Spinal cord (tissue), 10 donors: ENCODE data around the gene ALAD. TPM values are rescaled to one million over a fixed set of nuclear protein-coding genes. Genes with fewer than 3 reads are reported as not detected.

Experiments
- DNase-seq, 6 donors: peaks; one replicate each; pipeline versions ENCODE4 v3.0.0 to v3.0.0-alpha.2; 2013 to 2015; ENCODE audit warnings: low spot score in 6 of 6, low read depth in 4 of 6
- H3K27ac ChIP-seq: one replicate; pipeline ENCODE4 v1.5.1; 2013; ENCODE audit warnings: low read depth, low read length, control low read depth
- H3K27me3 ChIP-seq: one replicate; pipeline ENCODE4 v1.6.1; 2013; ENCODE audit warnings: low read length; ENCODE audit not compliant: control insufficient read depth, insufficient read depth
- H3K36me3 ChIP-seq: one replicate; pipeline ENCODE4 v1.6.1; 2013; ENCODE audit warnings: low read length; ENCODE audit not compliant: control insufficient read depth, insufficient read depth
- H3K4me1 ChIP-seq: one replicate; pipeline ENCODE4 v1.6.1; 2013; ENCODE audit warnings: low read length; ENCODE audit not compliant: control insufficient read depth, insufficient read depth
- H3K4me3 ChIP-seq: one replicate; pipeline ENCODE4 v1.5.1; 2013; ENCODE audit warnings: low read depth, low read length, control low read depth
- H3K9me3 ChIP-seq: one replicate; pipeline ENCODE4 v1.6.1; 2013; ENCODE audit warnings: low read length; ENCODE audit not compliant: control insufficient read depth, insufficient read depth
- WGBS: methylation state at CpG from one replicate; pipeline ENCODE4 v1.1.5; 2013; ENCODE audit warnings: missing lambda C conversion rate; ENCODE audit not compliant: insufficient coverage; 5-methylcytosine and 5-hydroxymethylcytosine counted together
- polyA plus RNA-seq, 2 donors: library from polyadenylated mRNA; unstranded; fragments of 120-200 nt; gene quantifications; one replicate each; pipeline ENCODE4 v1.2.1, GENCODE V29; 2013; ENCODE audit not compliant: insufficient read length in 2 of 2
- total RNA-seq, 2 donors: library from RNA; depleted of rRNA in 1 of 2; stranded (reverse); fragments of 120-200 nt in 1 of 2; fragments of >200 nt in 1 of 2; gene quantifications; one replicate each; pipeline versions ENCODE4 v1.2.3 to v1.2.4, GENCODE V29; 2013 to 2014
- donor health status: healthy.

Gene ALAD
- total and polyA plus RNA-seq, 4 donors, result 25.5 to 51.3 (median 33.5) TPM

DNA sequence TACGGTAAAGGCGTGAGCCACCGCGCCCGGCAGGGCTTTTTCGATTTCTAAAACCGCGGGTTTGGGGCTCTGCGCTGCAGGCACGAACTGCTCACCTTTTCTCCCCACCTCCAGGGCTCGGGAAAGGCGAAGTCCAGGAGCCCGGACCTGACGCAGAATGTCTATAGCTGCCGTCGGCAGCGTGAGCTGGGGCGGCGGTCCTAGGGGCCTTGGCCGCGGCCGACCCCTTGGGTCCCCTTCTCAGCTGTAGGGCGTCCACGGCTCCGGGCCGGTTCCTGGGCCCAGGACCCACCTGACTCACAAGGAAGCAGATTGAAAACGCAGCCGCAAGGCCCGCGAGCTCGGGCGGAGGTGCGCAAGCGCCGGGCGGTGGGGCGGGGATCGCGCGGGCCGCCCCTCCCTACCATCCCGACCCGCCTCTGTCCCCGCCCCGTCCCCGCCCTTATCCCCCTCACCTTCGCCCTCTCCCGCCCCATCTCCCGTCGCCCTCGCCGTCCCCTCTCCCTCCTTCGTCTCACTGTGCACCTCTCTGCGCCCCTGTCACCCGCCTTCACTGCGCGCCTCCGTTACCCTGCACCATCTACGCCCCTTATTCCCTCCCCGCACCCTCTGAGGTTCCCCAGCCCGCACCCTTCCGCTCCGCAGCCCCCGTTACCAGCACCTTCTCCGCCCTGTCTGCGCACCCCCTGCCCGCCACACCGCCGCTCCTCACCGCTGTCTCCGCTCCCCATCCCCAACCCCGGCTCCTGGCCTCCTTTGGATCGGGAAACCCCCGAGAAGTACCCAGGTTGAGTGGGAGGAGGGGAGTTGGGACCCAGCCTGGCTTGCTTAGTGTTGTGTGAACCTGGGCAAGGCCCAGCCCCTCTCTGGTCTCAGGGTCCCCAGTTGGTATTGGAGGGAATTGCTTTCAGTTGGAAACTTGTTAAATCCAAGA, 24.2 kb downstream of the ALAD start, which contains the start of gene HDHD3:
HDHD3 (minus strand) TSS at position 353 of the 934 bp plus-strand sequence. CDS start 2,632 bp downstream, outside the sequence.
- H3K27ac ChIP-seq, result peak within 1 kb of the TSS; percentile 47
- WGBS, result 0% methylated on average over 57 of the region's 74 CpGs

DNA sequence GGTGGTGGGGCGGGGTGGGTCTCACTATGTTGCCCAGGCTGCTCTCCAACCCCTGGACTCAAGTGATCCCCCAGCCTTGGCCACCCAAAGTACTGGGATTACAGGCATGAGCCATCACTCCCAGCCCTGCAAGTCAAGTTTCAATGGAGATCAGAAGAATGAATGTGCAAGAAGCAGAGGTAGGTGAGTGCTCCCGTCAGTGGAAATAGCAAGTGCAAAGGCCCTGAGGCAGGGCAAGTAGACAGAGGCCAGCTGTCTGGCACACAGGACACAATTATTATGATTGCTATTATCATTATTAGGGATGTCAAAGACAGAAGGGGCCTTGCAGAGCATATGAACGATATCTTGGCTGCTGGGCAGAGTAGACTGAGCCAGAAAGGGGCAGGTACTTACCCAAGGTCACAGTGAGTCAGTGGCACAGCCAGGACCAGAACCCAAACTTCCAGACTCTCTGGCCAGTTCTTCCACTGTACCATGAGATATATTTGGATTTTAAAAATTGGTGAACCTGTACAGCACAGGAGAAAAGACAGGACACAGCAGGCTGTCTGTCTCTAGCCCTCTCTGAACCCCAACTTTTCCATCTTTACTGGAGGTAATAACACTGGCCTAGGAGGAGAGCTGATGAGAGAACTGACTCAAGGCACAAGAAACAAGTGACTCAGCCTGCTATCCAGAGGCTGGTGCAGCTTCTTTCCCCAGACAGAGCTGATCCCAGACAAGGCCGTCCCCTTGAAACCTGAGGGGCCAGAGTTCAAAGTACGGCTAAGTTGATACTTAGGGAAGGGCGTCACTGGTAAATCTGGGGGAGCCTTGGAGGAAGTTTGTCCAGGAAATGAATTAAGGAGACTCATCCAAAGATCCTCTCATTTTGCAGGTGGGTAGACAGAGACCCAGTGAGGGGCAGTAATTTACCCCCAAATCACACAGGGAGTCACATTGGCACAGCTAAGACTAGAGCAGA, 25.7 kb downstream of the ALAD start:
- no peak for DNase-seq
- Histone ChIP-seq H3K36me3 (peaks cover 19% of the 10 kb centered on the region), H3K4me1 (peaks cover 19% of the 10 kb centered on the region), H3K27me3 (no peaks in the 10 kb centered on the region), H3K27ac (no peak overlapping the region), H3K9me3 (no peaks in the 10 kb centered on the region), H3K4me3 (no peak overlapping the region)
- 96% methylated on average over 4 of the region's 6 CpGs for WGBS

More for the DNA sequence above, 24.2 kb downstream of the ALAD start, which contains the start of gene HDHD3:
- Histone ChIP-seq H3K27me3 (no peaks in the 10 kb centered on the region), H3K9me3 (no peaks in the 10 kb centered on the region), H3K4me1 (peaks cover 16% of the 10 kb centered on the region), H3K36me3 (peaks cover 19% of the 10 kb centered on the region), H3K4me3 (peak within 1 kb of the TSS; percentile 89)
- peak in 5 of 6 donors; percentile 38 to 95 (median 57) for DNase-seq

DNA sequence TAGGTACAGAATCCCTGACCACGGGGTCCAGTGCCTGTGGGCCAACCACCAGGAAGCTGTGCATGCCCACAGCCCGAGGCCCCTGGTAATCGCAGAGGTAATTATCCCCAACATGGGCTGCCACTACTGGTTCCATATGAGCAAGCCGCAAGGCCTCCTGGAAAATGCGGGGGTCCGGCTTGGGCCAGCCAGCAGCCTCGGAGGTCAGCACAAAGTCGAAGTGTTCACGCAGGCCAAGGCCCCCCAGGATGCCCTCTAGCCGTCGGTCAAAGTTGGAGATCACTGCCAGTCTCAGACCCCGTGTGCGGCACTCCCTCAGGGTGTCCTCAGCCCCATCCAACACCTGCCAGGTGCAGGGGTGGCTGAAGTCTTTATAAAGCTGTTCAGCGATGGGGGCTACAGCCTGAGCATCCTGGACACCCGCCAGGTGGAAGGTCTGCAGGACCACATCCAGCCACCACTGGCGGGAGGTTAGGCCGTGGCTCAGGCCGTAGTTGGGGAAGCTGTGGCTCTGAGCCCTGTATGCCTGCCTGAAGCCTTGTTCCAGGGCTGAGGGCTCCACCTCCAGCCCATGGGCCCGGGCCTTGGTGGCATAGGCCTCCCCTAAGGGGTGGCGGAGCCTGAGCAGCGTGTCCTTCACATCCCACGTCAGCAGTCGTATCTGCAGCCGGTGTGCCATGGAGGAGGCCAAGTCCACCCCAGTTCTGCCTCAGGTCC, 27.2 kb downstream of the ALAD start:
- H3K4me3 ChIP-seq, result no peak overlapping the region
- peaks cover 19% of the 10 kb centered on the region for H3K36me3 ChIP-seq
- no peaks in the 10 kb centered on the region for H3K9me3 ChIP-seq
- 94% methylated on average over 23 of the region's 24 CpGs for WGBS
- no peaks in the 10 kb centered on the region for H3K27me3 ChIP-seq
- H3K4me1 ChIP-seq, result peaks cover 19% of the 10 kb centered on the region
- H3K27ac ChIP-seq, result no peak overlapping the region
- DNase-seq, result no peak

DNA sequence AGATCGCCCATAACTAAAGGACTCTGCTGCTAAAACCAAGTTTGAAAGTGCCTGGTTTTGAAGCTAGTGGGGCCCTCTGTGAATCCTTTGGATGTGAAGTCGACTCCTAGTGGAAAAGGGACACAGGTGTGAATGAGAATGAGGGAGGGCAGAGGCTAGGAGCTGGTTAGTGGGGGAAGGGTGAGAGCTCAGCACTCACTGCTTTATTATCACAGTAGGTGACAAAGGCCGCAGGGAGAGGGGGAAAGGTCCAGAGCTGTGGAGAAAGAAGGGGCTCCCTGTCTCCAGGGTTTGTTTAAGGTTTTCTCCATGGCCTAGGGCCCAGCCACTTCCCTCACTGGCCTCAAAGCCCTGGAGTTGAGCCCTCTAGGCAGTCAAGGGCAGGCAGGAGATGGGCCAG, 27.8 kb downstream of the ALAD start:
- no peak overlapping the region for H3K4me3 ChIP-seq
- no peaks in the 10 kb centered on the region for H3K9me3 ChIP-seq
- WGBS, result 50% methylated on average over 2 of the region's 3 CpGs
- DNase-seq, result no peak
- H3K27me3 ChIP-seq, result no peaks in the 10 kb centered on the region
- H3K27ac ChIP-seq, result no peak overlapping the region
- peaks cover 19% of the 10 kb centered on the region for H3K4me1 ChIP-seq
- H3K36me3 ChIP-seq, result peaks cover 19% of the 10 kb centered on the region

DNA sequence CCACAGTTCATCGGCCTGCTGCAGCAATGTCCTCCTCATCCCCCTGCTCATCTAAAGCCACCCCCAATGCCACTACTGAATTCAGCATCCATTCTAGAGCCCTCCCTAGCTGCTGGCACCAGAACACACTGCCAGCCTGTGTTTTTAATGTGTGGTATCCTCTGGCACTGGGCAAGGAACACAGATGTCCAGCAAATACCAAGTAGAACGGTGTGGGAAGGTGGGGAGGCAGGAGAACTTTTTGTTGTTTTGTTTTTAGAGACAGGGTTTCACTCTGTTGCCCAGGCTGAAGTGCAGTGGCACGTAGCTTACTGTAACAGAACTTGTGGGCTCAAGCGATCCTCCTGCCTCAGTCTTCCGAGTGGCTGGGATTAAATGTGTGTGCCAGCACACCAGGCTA, 29.0 kb downstream of the ALAD start:
- Histone ChIP-seq H3K4me1 (peaks cover 15% of the 10 kb centered on the region), H3K9me3 (no peaks in the 10 kb centered on the region), H3K27ac (no peak overlapping the region), H3K36me3 (peaks cover 19% of the 10 kb centered on the region), H3K4me3 (no peak overlapping the region), H3K27me3 (no peaks in the 10 kb centered on the region)
- no peak for DNase-seq
- 86% methylated on average over 5 of the region's 5 CpGs for WGBS

GRCh38 chr9:113370806-113371325, 30.2 kb downstream of the ALAD start:
- peaks cover 19% of the 10 kb centered on the region for H3K36me3 ChIP-seq
- no peak for DNase-seq
- peaks cover 6% of the 10 kb centered on the region for H3K4me1 ChIP-seq
- 81% methylated on average over 6 of the region's 8 CpGs for WGBS
- H3K27me3 ChIP-seq, result no peaks in the 10 kb centered on the region
- no peak overlapping the region for H3K27ac ChIP-seq
- no peaks in the 10 kb centered on the region for H3K9me3 ChIP-seq
- no peak overlapping the region for H3K4me3 ChIP-seq

DNA sequence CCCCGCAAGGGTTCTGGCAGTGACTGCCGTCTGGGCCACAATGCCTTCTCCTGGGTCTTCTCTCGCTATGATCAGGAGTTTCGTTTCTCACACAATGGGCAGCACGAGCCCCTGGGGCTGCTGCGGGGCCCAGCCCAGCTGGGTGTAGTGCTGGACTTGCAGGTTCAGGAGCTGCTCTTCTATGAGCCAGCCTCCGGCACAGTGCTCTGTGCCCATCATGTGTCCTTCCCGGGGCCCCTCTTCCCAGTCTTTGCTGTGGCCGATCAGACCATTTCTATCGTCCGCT, 31.3 kb downstream of the ALAD start:
- Histone ChIP-seq H3K27ac (no peak overlapping the region), H3K36me3 (peaks cover 15% of the 10 kb centered on the region), H3K4me1 (peaks cover 3% of the 10 kb centered on the region), H3K4me3 (no peak overlapping the region), H3K9me3 (no peaks in the 10 kb centered on the region), H3K27me3 (no peaks in the 10 kb centered on the region)
- DNase-seq, result no peak
- WGBS, result 70% methylated on average over 9 of the region's 11 CpGs

DNA sequence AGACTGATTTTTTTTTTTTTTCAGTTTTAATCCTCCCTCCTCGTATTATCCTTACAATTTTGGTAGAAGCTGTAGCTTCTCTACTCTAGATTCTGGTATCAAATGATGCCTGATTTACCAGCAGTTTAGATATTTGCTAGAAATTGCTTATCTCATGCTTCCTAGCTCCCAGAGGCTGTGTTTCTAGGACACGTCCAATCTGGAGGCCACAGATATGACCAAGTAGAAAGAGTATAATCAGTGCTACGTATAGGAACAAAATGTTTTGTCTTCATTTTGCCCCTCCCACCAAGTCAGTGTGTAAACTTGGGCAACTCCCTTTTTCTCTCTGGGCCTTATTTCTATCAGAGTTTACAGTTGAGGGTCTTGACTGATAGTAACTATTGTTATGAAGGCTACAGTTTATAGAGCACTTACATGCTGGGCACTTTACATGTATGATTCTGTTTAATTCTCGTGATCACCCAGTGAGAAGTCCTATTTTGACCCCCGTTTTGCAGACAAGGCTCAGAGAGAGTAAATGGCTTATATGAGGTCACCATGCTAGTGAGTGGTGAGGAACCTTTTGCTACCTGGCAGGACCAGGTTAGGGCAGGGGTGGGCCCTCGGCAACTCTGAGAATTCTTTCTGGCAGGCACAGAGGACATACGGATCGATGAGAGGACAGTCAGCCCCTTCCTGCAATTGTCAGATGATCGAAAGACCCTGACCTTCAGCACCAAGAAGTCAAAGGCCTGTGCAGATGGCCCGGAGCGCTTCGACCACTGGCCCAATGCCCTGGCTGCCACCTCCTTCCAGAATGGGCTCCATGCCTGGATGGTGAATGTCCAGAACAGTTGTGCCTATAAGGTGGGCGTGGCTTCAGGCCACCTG, 31.9 kb downstream of the ALAD start:
- H3K36me3 ChIP-seq, result peaks cover 11% of the 10 kb centered on the region
- H3K27me3 ChIP-seq, result no peaks in the 10 kb centered on the region
- H3K4me3 ChIP-seq, result no peak overlapping the region
- no peak for DNase-seq
- no peak overlapping the region for H3K27ac ChIP-seq
- WGBS, result 90% methylated on average over 10 of the region's 13 CpGs
- H3K4me1 ChIP-seq, result peaks cover 3% of the 10 kb centered on the region
- no peaks in the 10 kb centered on the region for H3K9me3 ChIP-seq
